K562 (cell line): Measurements from ENCODE around the gene LZTS2. TPM values are rescaled to one million over a fixed set of nuclear protein-coding genes. Genes with fewer than 3 reads are reported as not detected.

Source experiments
- BMI1 ChIP-seq: fragments of 150-350 bp; IDR thresholded peaks from 2 replicates; pipeline ENCODE4 v1.6.1; 2014; ENCODE audit warnings: low read length
- HEY1 ChIP-seq: fragments of 250-450 bp; sonication (Bioruptor Pico); IDR thresholded peaks from 2 replicates; pipeline ENCODE4 v1.5.0; 2020; ENCODE audit warnings: mild to moderate bottlenecking, moderate library complexity, borderline replicate concordance
- KLF1 ChIP-seq: fragments of 450-650 bp; IDR thresholded peaks from 2 replicates; pipeline ENCODE4 v1.6.1; 2016; ENCODE audit warnings: missing genetic modification characterization, missing compliant biosample characterization
- KLF13 ChIP-seq: fragments of 450-650 bp; IDR thresholded peaks from 2 replicates; pipeline ENCODE4 v1.6.1; 2016; ENCODE audit warnings: missing genetic modification characterization, low read depth, mild to moderate bottlenecking, missing compliant biosample characterization, moderate library complexity, borderline replicate concordance
- MAX ChIP-seq: sonication (generic); formaldehyde crosslinking; IDR thresholded peaks from 2 replicates; pipeline ENCODE4 v1.9.0; 2022; ENCODE audit warnings: mild to moderate bottlenecking, missing genetic modification reagents
- NCOA6 ChIP-seq: fragments of 450-650 bp; IDR thresholded peaks from 2 replicates; pipeline ENCODE4 v1.6.1; 2017; ENCODE audit warnings: mild to moderate bottlenecking
- PCBP2 ChIP-seq: fragments of 200-400 bp; formaldehyde crosslinking; IDR thresholded peaks from 2 replicates; pipeline ENCODE4 v1.6.1; 2018; ENCODE audit warnings: low read length, low read depth, mild to moderate bottlenecking, moderate library complexity; ENCODE audit not compliant: poor library complexity, severe bottlenecking
- POLR2H ChIP-seq: IDR thresholded peaks from 2 replicates; pipeline ENCODE4 v1.6.1; 2016; ENCODE audit warnings: missing genetic modification characterization, low read depth, mild to moderate bottlenecking, control low read depth, missing compliant biosample characterization, moderate library complexity
- RB1 ChIP-seq: fragments of 450-650 bp; IDR thresholded peaks from 2 replicates; pipeline ENCODE4 v1.6.1; 2017; ENCODE audit warnings: low read depth, mild to moderate bottlenecking
- SMAD4 ChIP-seq: fragments of 250-450 bp; sonication (Bioruptor Pico); conservative IDR thresholded peaks from 2 replicates; pipeline ENCODE4 v1.8.0; 2021; ENCODE audit warnings: inconsistent platforms, mild to moderate bottlenecking, moderate library complexity
- TFE3 ChIP-seq: fragments of 450-650 bp; formaldehyde crosslinking; IDR thresholded peaks from 2 replicates; pipeline ENCODE4 v1.4.0; 2020; ENCODE audit warnings: mild to moderate bottlenecking, mixed read lengths
- TOE1 ChIP-seq, 2 experiments: fragments of 450-650 bp in 1 of 2; sonication (generic) in 1 of 2; formaldehyde crosslinking in 1 of 2; IDR thresholded peaks; 2 replicates each; pipeline versions ENCODE4 v1.7.1 to v1.8.0; 2016 to 2022; ENCODE audit warnings: borderline replicate concordance in 2 of 2, mild to moderate bottlenecking in 2 of 2, antibody characterized with exemption in 1 of 2, inconsistent platforms in 1 of 2, low read depth in 1 of 2, missing genetic modification reagents in 1 of 2, moderate library complexity in 1 of 2
- U2AF2 ChIP-seq: fragments of 200-400 bp; formaldehyde crosslinking; optimal IDR thresholded peaks from 2 replicates; pipeline ENCODE3; 2017; ENCODE audit warnings: low read depth, mild to moderate bottlenecking, low read length
- WHSC1 ChIP-seq: IDR thresholded peaks from one replicate; pipeline ENCODE4 v1.6.1; 2012; ENCODE audit warnings: low read length, control low read depth, inconsistent platforms
- YY1 ChIP-seq, 3 experiments: IDR thresholded peaks; 2 replicates each; pipeline ENCODE4 v1.6.1; 2011; ENCODE audit warnings: low read length in 2 of 3, mild to moderate bottlenecking in 2 of 3, moderate library complexity in 2 of 3, borderline replicate concordance in 1 of 3, control low read depth in 1 of 3, low read depth in 1 of 3; ENCODE audit not compliant: insufficient read depth in 3 of 3, insufficient replicate concordance in 2 of 3, control insufficient read depth in 1 of 3, insufficient read length in 1 of 3; ENCODE audit errors: extremely low read depth in 1 of 3
- ZBTB7A ChIP-seq: IDR thresholded peaks from 2 replicates; pipeline ENCODE4 v1.6.1; 2011; ENCODE audit warnings: low read depth, mild to moderate bottlenecking, low read length, moderate library complexity, borderline replicate concordance; ENCODE audit not compliant: control insufficient read depth
- ZFPM2 ChIP-seq: fragments of 250-450 bp; sonication (Bioruptor Pico); IDR thresholded peaks from 2 replicates; pipeline ENCODE4 v1.5.1; 2022; ENCODE audit warnings: mild to moderate bottlenecking
- ZNF134 ChIP-seq: fragments of 250-450 bp; sonication (Bioruptor Pico); conservative IDR thresholded peaks from 2 replicates; pipeline ENCODE4 v1.4.0; 2020
- ZNF655 ChIP-seq: fragments of 250-450 bp; sonication (Bioruptor Pico); IDR thresholded peaks from 2 replicates; pipeline ENCODE4 v1.5.0; 2021
- polyA plus RNA-seq, 8 experiments: library from polyadenylated mRNA; depleted of rRNA in 4 of 8; stranded (reverse) in 5 of 8; unstranded in 3 of 8; fragments of >200 nt; fragmentation: Nextera tagmentation in 2 of 8; fragmentation: Illumina TruSeq in 1 of 8; extraction: Ambion mirVana in 2 of 8; extraction: Trizol in 1 of 8; gene quantifications; 2 replicates each; pipeline versions ENCODE4 v1.2.1 to v1.2.3, GENCODE V29; 2011 to 2014; ENCODE audit warnings: inconsistent platforms in 1 of 8, missing spikeins in 1 of 8
- total RNA-seq, 7 experiments: library from RNA; depleted of rRNA in 6 of 7; stranded (reverse); fragments of >200 nt in 6 of 7; fragmentation: Illumina TruSeq in 2 of 7; extraction: Trizol in 2 of 7; gene quantifications; 2 replicates each; pipeline versions ENCODE4 v1.2.1 to v1.2.3, GENCODE V29; 2011 to 2021; ENCODE audit warnings: low replicate concordance in 1 of 7

The LZTS2 gene
- total and polyA plus RNA-seq, 9 of the 15 experiments (the other 6 are each of a cell fraction or from before 2014, with no cell fraction given), result 0.23 to 42.5 (median 14.7) TPM

GRCh38 chr10:100997360-100998182, 2.0 kb upstream of the LZTS2 start (continued):
- TF ChIP-seq ZNF655 (CRISPR knock-in tag) (no peak), RB1 (peak; percentile 47; the same call in 1 of the 2 replicates), TOE1 (IDR thresholded peaks at IDR 0.05; ENCODE audit: borderline replicate concordance) (0 out of 2 replicates have a peak, but pooled peaks have one; percentile 34), TOE1 (CRISPR knock-in tag; IDR thresholded peaks at IDR 0.05; ENCODE audit: borderline replicate concordance, low read depth) (no peak), U2AF2 (no peak), BMI1 (no peak), YY1 (IDR thresholded peaks at IDR 0.05; ENCODE audit: borderline replicate concordance in 1 of 3, control insufficient read depth in 1 of 3, extremely low read depth in 1 of 3, insufficient read depth in 3 of 3, insufficient read length in 1 of 3, insufficient replicate concordance in 2 of 3, low read depth in 1 of 3, low read length in 2 of 3) (peak in 2 of 3 experiments; percentile 19 to 35), HEY1 (no peak), WHSC1 (no peak), TFE3 (CRISPR knock-in tag) (peak; percentile 40; the same call in 1 of the 2 replicates), MAX (peak; percentile 63; the same call in 1 of the 2 replicates), ZBTB7A (peak; percentile 6; the same call in 1 of the 2 replicates), POLR2H (no peak), KLF13 (no peak), PCBP2 (no peak), SMAD4 (CRISPR knock-in tag) (peak; percentile 50; the same call in 1 of the 2 replicates), NCOA6 (peak; percentile 56; the same call in 1 of the 2 replicates), KLF1 (tag) (no peak), ZNF134 (CRISPR knock-in tag) (no peak), ZFPM2 (CRISPR knock-in tag) (no peak)
